HepG2 (cell line): Measurements from ENCODE around the gene PPP2R1B. TPM values are rescaled to one million over a fixed set of nuclear protein-coding genes. Genes with fewer than 3 reads are reported as not detected.

Experiments
- ESRRA ChIP-seq: sonication (generic); formaldehyde crosslinking; IDR thresholded peaks from 2 replicates; pipeline ENCODE4 v1.5.1; 2020; ENCODE audit warnings: mild to moderate bottlenecking, low read depth, missing genetic modification reagents
- HNRNPH1 ChIP-seq: fragments of 200-400 bp; formaldehyde crosslinking; optimal IDR thresholded peaks from 2 replicates; pipeline ENCODE3; 2017; ENCODE audit warnings: mild to moderate bottlenecking, low read depth, low read length
- HOXA3 ChIP-seq: sonication (generic); formaldehyde crosslinking; IDR thresholded peaks from 2 replicates; pipeline ENCODE4 v1.5.0; 2020; ENCODE audit warnings: missing genetic modification reagents
- SRSF1 ChIP-seq: fragments of 200-400 bp; formaldehyde crosslinking; optimal IDR thresholded peaks from 2 replicates; pipeline ENCODE3; 2017; ENCODE audit warnings: mild to moderate bottlenecking, low read depth, low read length, moderate library complexity
- ZEB1 ChIP-seq: IDR thresholded peaks from 2 replicates; pipeline ENCODE4 v1.6.1; 2012; ENCODE audit warnings: mild to moderate bottlenecking, low read depth, inconsistent platforms; ENCODE audit not compliant: insufficient replicate concordance
- ZNF333 ChIP-seq: sonication (generic); formaldehyde crosslinking; IDR thresholded peaks from 2 replicates; pipeline ENCODE4 v1.4.0; 2020; ENCODE audit warnings: mild to moderate bottlenecking, missing genetic modification reagents, borderline replicate concordance
- ZNF773 ChIP-seq: sonication (generic); formaldehyde crosslinking; IDR thresholded peaks from 2 replicates; pipeline ENCODE4 v1.4.0; 2020; ENCODE audit warnings: missing genetic modification reagents, borderline replicate concordance
- ZNF780A ChIP-seq: sonication (generic); formaldehyde crosslinking; IDR thresholded peaks from 2 replicates; pipeline ENCODE4 v1.8.0; 2022; ENCODE audit warnings: mild to moderate bottlenecking, missing genetic modification reagents, moderate library complexity
- polyA plus RNA-seq, 8 experiments: library from polyadenylated mRNA; depleted of rRNA in 3 of 8; stranded (reverse) in 7 of 8; unstranded in 1 of 8; fragments of >200 nt; fragmentation: Illumina TruSeq in 4 of 8; extraction: Trizol in 4 of 8; gene quantifications; 2 replicates each; pipeline versions ENCODE4 v1.2.1 to v1.2.3, GENCODE V29; 2011 to 2016; ENCODE audit warnings: low read depth in 4 of 8, missing spikeins in 1 of 8, mixed read lengths in 1 of 8; ENCODE audit not compliant: insufficient read depth in 1 of 8
- total RNA-seq, 5 experiments: library from RNA; depleted of rRNA; stranded (reverse); fragments of >200 nt; fragmentation: Illumina TruSeq; extraction: Trizol; gene quantifications; 2 replicates each; pipeline ENCODE4 v1.2.3, GENCODE V29; 2016; ENCODE audit warnings: low read depth in 1 of 5
- TF ChIP-seq, protein P1 (sequence below): sonication (generic); formaldehyde crosslinking; IDR thresholded peaks from 2 replicates; pipeline ENCODE4 v1.5.0; 2020; ENCODE audit warnings: mild to moderate bottlenecking, missing genetic modification reagents
- TF ChIP-seq, protein P2 (sequence below): sonication (generic); formaldehyde crosslinking; IDR thresholded peaks from 2 replicates; pipeline ENCODE4 v1.4.0; 2020; ENCODE audit warnings: low read depth, missing genetic modification reagents
- TF ChIP-seq, protein P3 (sequence below): sonication (generic); formaldehyde crosslinking; IDR thresholded peaks from 2 replicates; pipeline ENCODE4 v1.8.0; 2022; ENCODE audit warnings: missing genetic modification reagents, low read depth, mild to moderate bottlenecking, borderline replicate concordance

Gene PPP2R1B
- total and polyA plus RNA-seq, 2 of the 13 experiments (the other 11 are each of a cell fraction or from before 2014, with no cell fraction given): 22.1 to 56.8 TPM

DNA sequence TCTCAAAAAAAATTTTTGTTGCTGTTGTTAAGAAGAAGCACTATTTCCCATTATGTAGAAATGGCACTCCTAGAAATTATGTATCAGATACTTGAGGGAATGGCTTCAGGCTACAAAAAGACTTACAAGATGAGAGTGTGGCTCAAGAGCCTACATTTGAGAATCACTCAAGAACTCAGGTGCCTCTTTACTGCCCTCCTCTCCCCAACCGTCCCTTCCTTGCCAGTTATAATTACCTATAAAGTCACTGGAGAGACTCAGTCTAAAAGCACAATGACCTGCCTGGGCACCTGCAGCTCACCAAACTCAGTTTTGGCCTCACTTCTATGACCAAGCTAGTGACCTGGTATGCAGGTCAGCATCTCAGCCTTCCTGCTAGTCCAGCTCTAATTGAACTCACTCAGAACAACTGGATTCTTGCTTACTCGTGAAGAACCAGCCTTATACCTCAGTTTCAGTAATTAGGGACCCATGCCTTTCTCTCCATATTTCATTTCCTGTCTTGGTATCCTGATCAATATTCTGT is 41.9 kb upstream of the PPP2R1B start (continued):
- TF ChIP-seq, protein P1, sequence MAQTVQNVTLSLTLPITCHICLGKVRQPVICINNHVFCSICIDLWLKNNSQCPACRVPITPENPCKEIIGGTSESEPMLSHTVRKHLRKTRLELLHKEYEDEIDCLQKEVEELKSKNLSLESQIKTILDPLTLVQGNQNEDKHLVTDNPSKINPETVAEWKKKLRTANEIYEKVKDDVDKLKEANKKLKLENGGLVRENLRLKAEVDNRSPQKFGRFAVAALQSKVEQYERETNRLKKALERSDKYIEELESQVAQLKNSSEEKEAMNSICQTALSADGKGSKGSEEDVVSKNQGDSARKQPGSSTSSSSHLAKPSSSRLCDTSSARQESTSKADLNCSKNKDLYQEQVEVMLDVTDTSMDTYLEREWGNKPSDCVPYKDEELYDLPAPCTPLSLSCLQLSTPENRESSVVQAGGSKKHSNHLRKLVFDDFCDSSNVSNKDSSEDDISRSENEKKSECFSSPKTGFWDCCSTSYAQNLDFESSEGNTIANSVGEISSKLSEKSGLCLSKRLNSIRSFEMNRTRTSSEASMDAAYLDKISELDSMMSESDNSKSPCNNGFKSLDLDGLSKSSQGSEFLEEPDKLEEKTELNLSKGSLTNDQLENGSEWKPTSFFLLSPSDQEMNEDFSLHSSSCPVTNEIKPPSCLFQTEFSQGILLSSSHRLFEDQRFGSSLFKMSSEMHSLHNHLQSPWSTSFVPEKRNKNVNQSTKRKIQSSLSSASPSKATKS: no peak
- TF ChIP-seq ZEB1 (no peak), ZNF780A (no peak), HNRNPH1 (no peak), ZNF773 (CRISPR knock-in tag) (no peak), ESRRA (CRISPR knock-in tag) (no peak), ZNF333 (CRISPR knock-in tag) (no peak), SRSF1 (no peak), HOXA3 (no peak)
- TF ChIP-seq, protein P2, sequence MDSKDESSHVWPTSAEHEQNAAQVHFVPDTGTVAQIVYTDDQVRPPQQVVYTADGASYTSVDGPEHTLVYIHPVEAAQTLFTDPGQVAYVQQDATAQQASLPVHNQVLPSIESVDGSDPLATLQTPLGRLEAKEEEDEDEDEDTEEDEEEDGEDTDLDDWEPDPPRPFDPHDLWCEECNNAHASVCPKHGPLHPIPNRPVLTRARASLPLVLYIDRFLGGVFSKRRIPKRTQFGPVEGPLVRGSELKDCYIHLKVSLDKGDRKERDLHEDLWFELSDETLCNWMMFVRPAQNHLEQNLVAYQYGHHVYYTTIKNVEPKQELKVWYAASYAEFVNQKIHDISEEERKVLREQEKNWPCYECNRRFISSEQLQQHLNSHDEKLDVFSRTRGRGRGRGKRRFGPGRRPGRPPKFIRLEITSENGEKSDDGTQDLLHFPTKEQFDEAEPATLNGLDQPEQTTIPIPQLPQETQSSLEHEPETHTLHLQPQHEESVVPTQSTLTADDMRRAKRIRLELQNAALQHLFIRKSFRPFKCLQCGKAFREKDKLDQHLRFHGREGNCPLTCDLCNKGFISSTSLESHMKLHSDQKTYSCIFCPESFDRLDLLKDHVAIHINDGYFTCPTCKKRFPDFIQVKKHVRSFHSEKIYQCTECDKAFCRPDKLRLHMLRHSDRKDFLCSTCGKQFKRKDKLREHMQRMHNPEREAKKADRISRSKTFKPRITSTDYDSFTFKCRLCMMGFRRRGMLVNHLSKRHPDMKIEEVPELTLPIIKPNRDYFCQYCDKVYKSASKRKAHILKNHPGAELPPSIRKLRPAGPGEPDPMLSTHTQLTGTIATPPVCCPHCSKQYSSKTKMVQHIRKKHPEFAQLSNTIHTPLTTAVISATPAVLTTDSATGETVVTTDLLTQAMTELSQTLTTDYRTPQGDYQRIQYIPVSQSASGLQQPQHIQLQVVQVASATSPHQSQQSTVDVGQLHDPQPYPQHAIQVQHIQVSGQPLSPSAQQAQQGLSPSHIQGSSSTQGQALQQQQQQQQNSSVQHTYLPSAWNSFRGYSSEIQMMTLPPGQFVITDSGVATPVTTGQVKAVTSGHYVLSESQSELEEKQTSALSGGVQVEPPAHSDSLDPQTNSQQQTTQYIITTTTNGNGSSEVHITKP (CRISPR knock-in tag): no peak
- TF ChIP-seq, protein P3, sequence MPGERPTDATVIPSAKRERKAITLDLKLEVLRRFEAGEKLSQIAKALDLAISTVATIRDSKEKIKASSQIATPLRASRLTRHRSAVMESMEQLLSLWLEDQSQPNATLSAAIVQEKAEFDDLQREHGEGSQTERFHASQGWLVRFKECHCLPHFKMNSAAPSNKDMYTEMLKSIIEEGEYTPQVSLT (CRISPR knock-in tag): no peak
